ENCODE results near the gene BRI3. TPM values are rescaled to one million over a fixed set of nuclear protein-coding genes. Genes with fewer than 3 reads are reported as not detected.
A peak's percentile ranks its signal among the peaks of the same experiment; 100 is the strongest.

The BRI3 gene
- total RNA-seq, 1 donor from 2014 or later = 22.2 TPM

DNA sequence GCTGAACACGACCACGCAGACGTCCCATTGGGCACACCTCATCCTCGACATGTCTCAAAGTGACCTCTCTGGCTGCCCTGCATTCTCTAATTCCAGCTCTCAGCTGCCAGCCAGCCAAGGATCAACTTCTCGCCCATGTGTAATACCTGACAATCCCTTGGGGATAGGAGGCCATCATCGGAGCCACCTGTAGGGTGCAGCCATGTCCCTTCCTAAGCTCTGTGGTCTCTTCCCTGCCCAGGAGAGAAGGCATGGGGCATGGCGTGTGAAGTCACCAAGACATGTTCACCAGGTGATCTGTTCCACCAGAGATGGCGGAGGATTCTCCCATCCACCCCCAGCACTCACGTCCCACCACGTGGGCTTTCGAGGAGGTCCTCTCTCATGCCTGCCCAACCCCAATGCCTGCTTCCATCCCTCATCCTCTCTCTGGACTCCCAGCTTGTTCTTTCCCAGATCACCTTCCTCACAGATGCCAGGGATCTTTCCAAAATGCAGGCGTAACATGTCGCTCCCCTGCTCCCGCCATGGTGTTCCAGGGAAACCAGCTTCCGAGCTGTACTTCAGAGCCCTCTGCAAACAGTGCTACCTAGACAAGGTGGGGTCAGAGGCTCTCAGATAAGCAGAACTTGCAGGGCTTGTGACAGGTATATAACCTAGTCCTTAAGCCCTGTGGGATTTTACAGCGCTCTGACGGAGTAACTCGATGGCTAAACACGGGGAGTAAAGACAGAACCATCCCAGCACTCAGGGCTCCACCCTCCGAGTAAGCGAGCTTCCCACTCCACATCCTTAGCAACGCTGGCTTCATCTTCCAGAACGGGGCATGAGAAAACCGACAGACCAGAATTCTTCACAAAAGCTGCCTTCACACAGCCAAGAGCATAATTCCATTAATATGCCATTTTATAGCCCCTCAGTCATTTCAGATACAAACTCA lies 41.1 kb downstream of the BRI3 start:
- H3K9me3 Mint-ChIP-seq = peaks cover under 1% of the 10 kb centered on the region
- H3K79me2 ChIP-seq (ENCODE audit: low read depth) = peaks cover 11% of the 10 kb centered on the region
- no peak overlapping the region for H3K9ac ChIP-seq
- no peak overlapping the region for H3K27ac ChIP-seq
- H3F3A ChIP-seq (ENCODE audit: low read depth) = peaks cover 12% of the 10 kb centered on the region
- H3K4me3 Mint-ChIP-seq = peak overlapping the region; percentile 58
- no peak overlapping the region for H2AFZ ChIP-seq (replicated peaks)
- no peaks in the 10 kb centered on the region for H3K27me3 ChIP-seq
- H3K4me1 Mint-ChIP-seq = peaks cover 30% of the 10 kb centered on the region
- peaks cover 6% of the 10 kb centered on the region for H3K36me3 Mint-ChIP-seq
- H3K27me3 Mint-ChIP-seq (ENCODE audit: insufficient read depth, low read depth) = peaks cover 10% of the 10 kb centered on the region
- H3K4me1 ChIP-seq = peaks cover 17% of the 10 kb centered on the region
- peak overlapping the region; percentile 72 for H3K4me2 ChIP-seq
- no peak for TF ChIP-seq EZH2phosphoT487 (IDR thresholded peaks at IDR 0.05)
- no peak for TF ChIP-seq CTCF (IDR thresholded peaks at IDR 0.05)
- TF ChIP-seq EZH2 (IDR thresholded peaks at IDR 0.05) = no peak
- no peaks in the 10 kb centered on the region for H3K9me3 ChIP-seq (ENCODE audit: low read depth)
- H4K20me1 ChIP-seq (ENCODE audit: low read depth) = peaks cover 32% of the 10 kb centered on the region
- no peak for DNase-seq (ENCODE audit: low spot score)
- H3K27ac Mint-ChIP-seq = peak overlapping the region; percentile 36
- no peaks in the 10 kb centered on the region for H3K36me3 ChIP-seq
- no peak overlapping the region for H3K4me3 ChIP-seq

DNA sequence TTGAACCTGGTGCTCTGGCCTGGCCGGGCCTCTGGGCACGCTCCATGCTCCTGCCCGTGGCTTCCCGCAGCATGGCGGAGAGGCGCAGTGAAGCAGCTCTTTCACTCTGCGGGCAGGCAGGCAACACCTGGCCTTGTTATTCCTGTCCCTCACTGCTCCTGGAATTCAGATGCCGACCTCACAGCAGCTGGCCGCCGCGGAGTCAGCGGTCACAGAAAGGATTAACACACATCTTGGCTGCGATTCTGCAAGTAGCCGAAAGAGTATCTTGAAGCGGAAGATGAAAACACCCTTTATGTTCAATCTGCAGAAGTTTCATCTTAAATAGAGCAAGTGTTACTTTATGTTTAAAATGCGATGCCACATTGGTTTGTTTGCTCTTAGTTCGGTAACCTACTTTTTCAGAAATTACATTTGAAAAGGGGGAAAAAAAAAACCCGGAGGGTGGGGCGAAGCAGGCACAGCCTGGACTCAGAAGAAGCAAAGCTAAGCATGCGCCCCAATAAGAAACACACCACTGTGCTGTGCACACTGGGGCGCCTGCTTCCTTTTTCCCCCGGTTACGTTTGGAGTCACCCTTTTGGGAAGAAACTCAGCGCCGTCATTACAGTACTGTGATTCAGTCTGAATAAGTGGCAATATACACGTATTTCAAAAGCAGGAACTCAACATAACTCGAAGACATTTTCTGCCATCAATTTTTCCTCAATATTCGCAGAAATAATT lies 42.3 kb downstream of the BRI3 start:
- no peaks in the 10 kb centered on the region for H3K27me3 ChIP-seq
- peaks cover 12% of the 10 kb centered on the region for H3F3A ChIP-seq (ENCODE audit: low read depth)
- no peaks in the 10 kb centered on the region for H3K36me3 ChIP-seq
- peaks cover 32% of the 10 kb centered on the region for H4K20me1 ChIP-seq (ENCODE audit: low read depth)
- peaks cover 10% of the 10 kb centered on the region for H3K27me3 Mint-ChIP-seq (ENCODE audit: insufficient read depth, low read depth)
- H3K4me1 Mint-ChIP-seq = peaks cover 36% of the 10 kb centered on the region
- no peak overlapping the region for H3K27ac ChIP-seq
- H3K4me1 ChIP-seq = peaks cover 17% of the 10 kb centered on the region
- H3K27ac Mint-ChIP-seq = no peak overlapping the region
- no peak overlapping the region for H2AFZ ChIP-seq (replicated peaks)
- H3K9me3 Mint-ChIP-seq = no peaks in the 10 kb centered on the region
- H3K9me3 ChIP-seq (ENCODE audit: low read depth) = no peaks in the 10 kb centered on the region
- no peak overlapping the region for H3K9ac ChIP-seq
- H3K4me2 ChIP-seq = peak overlapping the region; percentile 72
- peak overlapping the region; percentile 37 for H3K4me3 ChIP-seq
- no peaks in the 10 kb centered on the region for H3K36me3 Mint-ChIP-seq
- DNase-seq (ENCODE audit: low spot score) = peak; percentile 82
- peaks cover 11% of the 10 kb centered on the region for H3K79me2 ChIP-seq (ENCODE audit: low read depth)
- peak overlapping the region; percentile 77 for H3K4me3 Mint-ChIP-seq
- TF ChIP-seq EZH2 (IDR thresholded peaks at IDR 0.05) = no peak
- TF ChIP-seq EZH2phosphoT487 (IDR thresholded peaks at IDR 0.05) = peak; percentile 11
- TF ChIP-seq CTCF (IDR thresholded peaks at IDR 0.05) = no peak

DNA sequence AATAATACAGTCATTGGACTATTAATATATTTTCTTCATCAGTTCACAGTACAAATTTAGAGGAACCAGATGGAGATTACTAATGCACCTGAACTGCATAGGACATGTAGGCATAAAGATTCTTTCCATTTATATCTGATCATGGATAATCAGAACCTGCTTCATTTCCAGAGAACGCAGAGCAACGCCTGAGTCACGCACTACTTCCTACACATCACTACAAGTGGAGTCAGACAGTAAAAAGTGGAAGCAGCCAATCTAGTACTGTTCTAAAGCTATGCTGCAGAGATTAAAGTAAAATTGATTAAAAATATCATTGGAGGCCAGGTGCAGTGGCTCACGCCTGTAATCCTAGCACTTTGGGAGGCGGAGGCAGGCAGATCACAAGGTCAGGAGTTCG lies 43.3 kb downstream of the BRI3 start:
- H3F3A ChIP-seq (ENCODE audit: low read depth) = peaks cover 12% of the 10 kb centered on the region
- TF ChIP-seq CTCF (IDR thresholded peaks at IDR 0.05) (no peak), EZH2phosphoT487 (IDR thresholded peaks at IDR 0.05) (no peak), EZH2 (IDR thresholded peaks at IDR 0.05) (no peak)
- H3K79me2 ChIP-seq (ENCODE audit: low read depth) = peaks cover 11% of the 10 kb centered on the region
- H3K36me3 ChIP-seq = no peaks in the 10 kb centered on the region
- H3K27ac Mint-ChIP-seq = no peak overlapping the region
- peaks cover 10% of the 10 kb centered on the region for H3K27me3 Mint-ChIP-seq (ENCODE audit: insufficient read depth, low read depth)
- H3K4me3 ChIP-seq = no peak overlapping the region
- no peak overlapping the region for H3K4me3 Mint-ChIP-seq
- H3K9ac ChIP-seq = no peak overlapping the region
- no peaks in the 10 kb centered on the region for H3K9me3 ChIP-seq (ENCODE audit: low read depth)
- no peak for DNase-seq (ENCODE audit: low spot score)
- peaks cover 4% of the 10 kb centered on the region for H3K36me3 Mint-ChIP-seq
- H2AFZ ChIP-seq (replicated peaks) = no peak overlapping the region
- no peaks in the 10 kb centered on the region for H3K27me3 ChIP-seq
- H3K4me1 Mint-ChIP-seq = peaks cover 42% of the 10 kb centered on the region
- H4K20me1 ChIP-seq (ENCODE audit: low read depth) = peaks cover 32% of the 10 kb centered on the region
- no peak overlapping the region for H3K4me2 ChIP-seq
- H3K4me1 ChIP-seq = peaks cover 17% of the 10 kb centered on the region
- H3K9me3 Mint-ChIP-seq = no peaks in the 10 kb centered on the region
- H3K27ac ChIP-seq = no peak overlapping the region
